ENCODE results near the gene WNT3.

DNA sequence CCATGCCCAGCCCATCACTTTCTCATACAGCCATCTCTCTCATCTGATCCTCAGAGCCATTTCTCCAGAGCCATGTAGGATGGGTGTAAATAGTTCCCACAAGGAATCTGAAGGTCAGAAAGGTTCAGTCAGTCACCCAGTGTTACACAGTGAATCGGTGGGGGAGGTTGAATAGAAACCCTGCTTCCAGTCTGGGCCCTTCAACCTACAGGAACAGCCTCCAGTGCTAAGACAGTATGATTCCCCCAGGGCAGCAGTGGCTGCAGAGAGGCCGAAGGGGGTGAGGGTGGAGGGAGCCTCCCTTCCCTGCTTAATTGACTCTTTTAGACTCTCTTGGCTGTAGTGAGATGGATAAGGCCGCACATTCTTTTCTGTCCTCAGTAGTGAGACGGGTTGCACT lies 36.5 kb upstream of the WNT3 start:
- TF ChIP-seq POLR2A (IDR thresholded peaks at IDR 0.05; ENCODE audit: low read depth, low read length): no peak
- no peak for TF ChIP-seq EZH2 (IDR thresholded peaks at IDR 0.05; ENCODE audit: borderline replicate concordance, low read depth, low read length, severe bottlenecking)
- TF ChIP-seq, protein P1, sequence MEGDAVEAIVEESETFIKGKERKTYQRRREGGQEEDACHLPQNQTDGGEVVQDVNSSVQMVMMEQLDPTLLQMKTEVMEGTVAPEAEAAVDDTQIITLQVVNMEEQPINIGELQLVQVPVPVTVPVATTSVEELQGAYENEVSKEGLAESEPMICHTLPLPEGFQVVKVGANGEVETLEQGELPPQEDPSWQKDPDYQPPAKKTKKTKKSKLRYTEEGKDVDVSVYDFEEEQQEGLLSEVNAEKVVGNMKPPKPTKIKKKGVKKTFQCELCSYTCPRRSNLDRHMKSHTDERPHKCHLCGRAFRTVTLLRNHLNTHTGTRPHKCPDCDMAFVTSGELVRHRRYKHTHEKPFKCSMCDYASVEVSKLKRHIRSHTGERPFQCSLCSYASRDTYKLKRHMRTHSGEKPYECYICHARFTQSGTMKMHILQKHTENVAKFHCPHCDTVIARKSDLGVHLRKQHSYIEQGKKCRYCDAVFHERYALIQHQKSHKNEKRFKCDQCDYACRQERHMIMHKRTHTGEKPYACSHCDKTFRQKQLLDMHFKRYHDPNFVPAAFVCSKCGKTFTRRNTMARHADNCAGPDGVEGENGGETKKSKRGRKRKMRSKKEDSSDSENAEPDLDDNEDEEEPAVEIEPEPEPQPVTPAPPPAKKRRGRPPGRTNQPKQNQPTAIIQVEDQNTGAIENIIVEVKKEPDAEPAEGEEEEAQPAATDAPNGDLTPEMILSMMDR (IDR thresholded peaks at IDR 0.05; ENCODE audit: extremely low read depth in 1 of 2, insufficient read depth in 1 of 2, low read depth in 1 of 2, low read length in 2 of 2): no peak
- TF ChIP-seq JUN (IDR thresholded peaks at IDR 0.05; ENCODE audit: borderline replicate concordance, insufficient read depth, insufficient read length, low read depth): no peak
- TF ChIP-seq POLR2AphosphoS5 (IDR thresholded peaks at IDR 0.05; ENCODE audit: insufficient read depth, low read depth, low read length): no peak
- no peak for TF ChIP-seq MYC (IDR thresholded peaks at IDR 0.05; ENCODE audit: low read depth, low read length)
- TF ChIP-seq, protein P2, sequence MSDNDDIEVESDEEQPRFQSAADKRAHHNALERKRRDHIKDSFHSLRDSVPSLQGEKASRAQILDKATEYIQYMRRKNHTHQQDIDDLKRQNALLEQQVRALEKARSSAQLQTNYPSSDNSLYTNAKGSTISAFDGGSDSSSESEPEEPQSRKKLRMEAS (IDR thresholded peaks at IDR 0.05; ENCODE audit: insufficient read depth, insufficient read length): no peak
- TF ChIP-seq FOS (IDR thresholded peaks at IDR 0.05; ENCODE audit: borderline replicate concordance, insufficient read depth, low read length): no peak

Data from endothelial cell of umbilical vein (primary cell).